ENCODE measurements around the gene BABAM2.

The BABAM2 gene

DNA sequence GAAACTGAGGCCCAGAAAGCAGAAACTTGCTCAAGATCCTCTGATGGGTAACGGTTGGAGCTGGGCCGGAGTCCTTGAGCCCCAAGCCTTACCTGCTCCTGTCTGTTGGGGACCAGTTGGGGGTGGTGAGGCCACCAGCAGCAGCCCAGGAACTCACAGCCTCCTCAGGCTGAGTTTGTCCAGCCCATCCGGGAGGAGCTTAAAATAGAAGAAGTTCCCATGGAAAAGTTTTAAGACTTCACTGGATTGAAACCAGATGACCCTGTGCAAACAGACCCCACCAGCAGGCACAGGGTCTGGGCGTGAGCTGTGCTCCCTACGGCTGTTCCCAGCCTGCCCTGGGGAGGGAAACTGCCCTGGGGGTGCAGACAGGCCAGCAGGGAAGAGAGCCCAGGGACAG, 461.6 kb downstream of the BABAM2 start:
- no peak for DNase-seq

DNA sequence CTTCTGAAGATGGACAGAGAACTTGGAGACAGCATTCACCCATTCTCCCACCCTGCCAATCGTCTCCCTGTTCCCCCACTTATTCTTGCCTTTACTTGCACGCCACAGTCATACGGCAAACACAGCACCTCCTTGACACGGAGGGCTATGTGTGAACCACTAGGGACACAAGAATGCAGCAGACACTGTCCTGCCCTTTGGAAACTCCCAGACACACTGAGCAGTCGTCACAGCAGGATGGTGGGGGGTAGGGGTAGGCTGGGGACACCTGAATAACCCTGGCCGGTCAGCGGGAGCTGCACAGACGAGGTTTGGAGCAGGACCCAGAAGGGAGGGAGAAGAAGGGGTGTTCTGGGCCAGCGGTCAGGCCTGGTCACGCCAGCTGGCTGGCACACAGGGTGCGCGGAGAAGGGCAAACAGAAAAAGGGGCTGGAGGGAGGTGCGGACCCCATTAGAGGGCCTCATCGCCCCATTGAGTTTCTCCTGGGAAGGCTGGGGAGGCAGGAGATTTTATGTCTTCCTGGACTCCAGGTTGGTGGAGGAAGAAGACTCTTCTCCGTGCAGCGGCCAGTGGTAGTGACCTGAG, 462.2 kb downstream of the BABAM2 start:
- no peak for DNase-seq

DNA sequence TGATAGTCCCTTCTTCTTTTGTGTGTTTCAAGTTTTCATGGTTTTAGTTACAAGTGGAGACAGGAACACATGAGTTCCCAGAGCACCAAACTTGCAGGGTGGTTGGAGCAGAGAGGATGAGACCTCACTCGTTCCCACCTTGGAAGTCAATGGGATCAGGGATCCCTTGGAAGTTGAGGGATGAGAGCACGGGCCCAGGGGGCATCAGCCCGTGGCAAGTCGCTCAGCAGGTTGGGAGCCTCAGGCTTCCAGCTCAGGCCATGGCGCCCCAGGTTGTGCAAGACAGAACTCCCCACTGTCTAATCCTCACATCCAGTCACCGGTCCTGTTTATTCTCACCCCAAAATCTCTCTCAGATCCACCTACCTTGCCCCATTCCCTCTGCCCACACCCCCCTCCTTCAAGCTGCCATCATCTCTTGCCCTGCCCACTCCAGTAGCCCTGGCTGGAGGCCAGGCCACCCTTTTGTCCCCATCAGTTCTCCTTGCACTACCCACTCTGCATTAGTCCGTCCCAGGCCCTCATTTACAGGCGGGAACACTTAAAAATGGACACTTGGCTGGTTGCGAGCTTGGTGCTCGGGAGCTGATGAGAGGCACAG, 464.5 kb downstream of the BABAM2 start:
- no peak for DNase-seq

- no peak for DNase-seq
Measured at GRCh38 chr2:28355521-28356094, 465.1 kb downstream of the BABAM2 start.

DNA sequence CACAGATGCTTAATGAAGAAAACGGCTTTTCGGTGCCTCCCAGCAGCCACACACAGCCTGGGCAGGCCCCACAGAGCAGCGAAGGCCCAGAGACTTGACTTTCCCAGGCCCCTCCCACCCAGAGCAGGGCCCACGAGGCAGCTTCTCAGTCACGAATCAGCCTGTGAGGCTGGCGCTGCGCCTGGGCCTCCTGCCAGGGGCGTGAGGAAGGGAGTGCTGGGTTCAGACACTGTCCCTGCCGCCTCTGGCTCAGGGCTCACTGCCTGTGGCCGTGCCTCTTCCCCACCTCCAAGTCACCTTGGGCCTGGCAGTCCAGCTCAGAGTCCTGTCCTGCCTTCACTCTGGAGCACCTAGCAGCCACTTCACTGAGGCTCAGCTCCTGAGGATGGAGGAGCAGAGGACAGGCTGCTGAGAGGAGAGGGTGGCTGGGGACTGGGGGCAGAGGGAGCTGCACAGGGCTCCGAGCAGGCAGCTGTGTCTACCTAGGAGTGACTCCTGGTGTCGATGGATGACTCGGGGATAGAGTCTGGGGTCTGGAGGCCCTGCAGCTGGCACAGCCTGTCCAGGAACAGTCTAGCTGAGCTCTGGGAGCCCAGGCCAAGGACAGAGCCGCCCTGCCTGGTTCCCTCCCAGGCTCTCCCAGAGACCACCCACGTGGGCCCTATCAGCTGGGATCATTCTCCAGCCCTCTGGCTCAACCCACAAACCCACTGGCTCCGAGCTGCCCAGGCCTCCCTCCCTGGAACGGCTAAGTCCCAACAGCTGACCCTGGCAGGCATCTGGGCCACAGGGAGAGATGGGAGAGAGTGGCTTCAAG, 465.8 kb downstream of the BABAM2 start:
- peak; percentile 42 for DNase-seq

DNA sequence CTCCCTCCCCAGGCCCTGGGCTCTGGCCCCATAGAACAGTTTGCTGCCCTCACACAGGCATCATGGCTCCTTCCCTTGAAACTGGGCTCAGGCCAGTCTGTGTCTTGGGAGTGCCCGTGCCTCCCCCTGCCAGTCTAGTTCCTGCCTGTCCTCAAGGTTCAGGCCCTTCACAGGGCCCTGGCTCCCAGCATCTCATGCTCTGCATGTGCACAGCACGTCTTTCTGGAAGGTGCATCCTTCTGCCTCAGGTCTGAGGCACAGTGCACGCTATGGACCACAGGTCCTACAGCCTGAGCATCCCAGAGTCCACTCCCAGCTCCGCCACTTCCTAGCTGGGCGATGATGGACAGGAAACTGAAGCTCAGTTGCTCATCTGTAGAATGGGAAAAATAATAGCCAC, 466.5 kb downstream of the BABAM2 start:
- no peak for DNase-seq

GRCh38 chr2:28357948-28358667, 467.6 kb downstream of the BABAM2 start:
- no peak for DNase-seq

- DNase-seq: peak; percentile 30
Measured at GRCh38 chr2:28358668-28359201, 468.2 kb downstream of the BABAM2 start.

GRCh38 chr2:28359222-28360057, 468.9 kb downstream of the BABAM2 start:
- DNase-seq: peak; percentile 85

GRCh38 chr2:28360058-28360717, 469.7 kb downstream of the BABAM2 start:
- no peak for DNase-seq

DNA sequence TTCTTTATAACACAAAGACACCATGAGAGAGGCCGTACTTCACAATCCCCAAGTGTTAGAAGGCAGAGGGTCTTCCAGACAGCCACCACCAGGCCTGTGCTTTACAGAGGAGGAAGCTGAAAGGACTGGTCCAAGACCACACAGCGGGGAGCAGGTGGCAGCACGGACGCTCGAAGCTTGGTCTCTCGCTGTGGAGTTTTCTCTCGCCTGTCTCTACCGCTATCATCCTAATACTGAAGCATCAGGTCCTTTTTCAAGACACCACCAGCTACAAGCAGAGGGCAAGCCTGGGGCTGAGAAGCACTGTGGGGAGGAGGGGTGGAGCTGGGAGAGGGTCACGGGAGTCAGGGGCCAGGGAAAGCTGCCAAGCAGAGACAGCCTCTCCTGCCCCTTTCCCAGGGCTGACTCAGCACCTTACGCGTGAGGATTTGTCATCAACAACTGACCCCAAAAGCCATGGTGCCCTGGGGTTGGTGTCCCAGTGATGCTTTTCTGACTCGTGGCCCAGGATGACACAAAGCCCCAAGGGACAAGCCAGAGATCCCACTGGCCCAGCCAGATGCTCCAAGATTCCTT, 470.3 kb downstream of the BABAM2 start:
- DNase-seq: peak; percentile 38

DNA sequence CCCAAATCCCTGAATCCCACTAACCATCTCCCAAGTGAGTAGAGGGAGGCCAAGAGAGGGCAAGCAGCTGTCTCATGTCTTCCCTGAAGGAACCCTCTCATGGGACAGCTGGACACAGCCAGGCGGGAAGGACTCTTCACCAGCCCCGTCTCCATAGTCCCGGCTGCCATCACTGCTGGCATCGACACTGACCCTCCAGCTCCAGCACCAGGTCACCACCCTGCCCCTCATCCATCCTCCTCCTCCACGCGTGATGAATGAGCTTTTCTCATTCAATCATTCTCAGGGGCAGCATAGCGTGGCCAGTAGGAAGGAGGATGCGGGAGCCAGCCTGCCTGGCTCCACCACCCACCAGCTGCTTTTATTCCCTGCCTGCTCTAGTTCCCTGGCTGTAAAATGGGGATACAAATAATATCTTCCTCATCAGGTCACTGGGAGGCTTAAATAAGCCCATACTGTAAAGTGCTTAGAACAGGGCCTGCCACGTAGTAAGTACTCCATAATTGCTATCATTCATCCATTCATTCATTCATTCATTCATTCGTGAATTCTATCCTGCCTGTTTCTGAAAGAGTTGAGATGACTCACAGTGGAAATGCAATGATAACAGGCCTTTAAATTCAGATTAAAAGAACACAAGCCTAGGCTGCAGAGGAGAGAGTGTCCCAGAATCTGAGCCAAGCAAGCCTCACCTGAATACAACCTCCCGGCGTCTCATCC, 471.6 kb downstream of the BABAM2 start:
- DNase-seq: no peak

GRCh38 chr2:28362991-28363521, 472.5 kb downstream of the BABAM2 start:
- no peak for DNase-seq

- DNase-seq: no peak
Measured at GRCh38 chr2:28363686-28364280, 473.3 kb downstream of the BABAM2 start.

GRCh38 chr2:28364610-28365009, 474.1 kb downstream of the BABAM2 start:
- DNase-seq: no peak

DNA sequence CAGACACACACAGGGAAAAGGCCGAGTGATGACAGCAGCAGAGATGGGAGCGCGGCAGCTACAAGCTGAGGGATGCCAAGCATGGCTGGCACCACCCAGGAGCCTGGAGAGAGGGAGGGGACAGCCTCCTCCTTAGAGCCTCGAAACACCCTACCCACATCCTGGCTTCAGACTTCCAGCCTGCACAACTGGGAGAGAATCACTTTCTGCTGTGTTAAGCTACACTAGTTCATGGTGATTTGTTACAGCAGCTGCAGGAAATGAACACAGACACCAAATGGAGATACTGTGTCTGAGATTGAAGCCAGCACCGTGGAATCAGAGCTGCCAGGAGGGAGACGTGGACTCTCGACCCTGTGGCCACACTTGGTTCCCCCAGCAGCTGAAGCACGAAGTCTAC, 474.6 kb downstream of the BABAM2 start:
- no peak for DNase-seq

GRCh38 chr2:28366149-28366495, 475.6 kb downstream of the BABAM2 start:
- no peak for DNase-seq

- peak; percentile 69 for DNase-seq
Measured at GRCh38 chr2:28366496-28367282, 476.2 kb downstream of the BABAM2 start.
